ENCODE data around the gene CARMIL1. TPM values are rescaled to one million over a fixed set of nuclear protein-coding genes. Genes with fewer than 3 reads are reported as not detected.
"Not testable (repeated sequence)": the region's sequence is repeated elsewhere in the genome, so short reads cannot be mapped to it uniquely, and the experiment has no call there.

CARMIL1 gene
- total RNA-seq, 1 experiment from 2014 or later = 25.2 TPM

- no peak for DNase-seq (ENCODE audit: unreplicated experiment)
- no peak for TF ChIP-seq CTCF (IDR thresholded peaks at IDR 0.05; ENCODE audit: unreplicated experiment)
- no peaks in the 10 kb centered on the region for H3K27me3 Mint-ChIP-seq (ENCODE audit: insufficient read depth, unreplicated experiment)
- BruUV-seq (replicated peaks) = no TSS peak
- H3K4me3 Mint-ChIP-seq (ENCODE audit: unreplicated experiment) = no peak overlapping the region
- H3K27ac Mint-ChIP-seq (ENCODE audit: low read depth, unreplicated experiment) = no peak overlapping the region
- peaks cover 10% of the 10 kb centered on the region for H3K9me3 Mint-ChIP-seq (ENCODE audit: unreplicated experiment)
- POLR2A ChIA-PET = interaction anchor here (0.9 kb wide), 1 partner anchor 10 kb away, joined by 3 read pairs; no protein-coding TSS in a partner anchor
- H3K36me3 Mint-ChIP-seq (ENCODE audit: insufficient read depth, unreplicated experiment) = no peaks in the 10 kb centered on the region
- H3K4me1 Mint-ChIP-seq (ENCODE audit: insufficient read depth, unreplicated experiment) = no peaks in the 10 kb centered on the region
- CTCF ChIA-PET = interaction anchor here (1.0 kb wide), 1 partner anchor 11 kb away, joined by 4 read pairs; no protein-coding TSS in a partner anchor
- intact Hi-C loops (cut with micrococcal nuclease) = no loop called here
These were observed 98.5 kb downstream of the CARMIL1 start for GRCh38 chr6:25377664-25378063.

- no peak for DNase-seq (ENCODE audit: unreplicated experiment)
- no TSS peak for BruUV-seq (replicated peaks)
- Mint-ChIP-seq H3K4me3 (ENCODE audit: unreplicated experiment) (no peak overlapping the region), H3K27me3 (ENCODE audit: insufficient read depth, unreplicated experiment) (no peaks in the 10 kb centered on the region), H3K4me1 (ENCODE audit: insufficient read depth, unreplicated experiment) (no peaks in the 10 kb centered on the region), H3K27ac (ENCODE audit: low read depth, unreplicated experiment) (no peak overlapping the region), H3K36me3 (ENCODE audit: insufficient read depth, unreplicated experiment) (no peaks in the 10 kb centered on the region), H3K9me3 (ENCODE audit: unreplicated experiment) (no peaks in the 10 kb centered on the region)
- TF ChIP-seq CTCF (IDR thresholded peaks at IDR 0.05; ENCODE audit: unreplicated experiment) = no peak
- ChIA-PET POLR2A (no interaction called here), CTCF (interaction anchor here (0.8 to 1.5 kb wide), 2 partner anchors 102 to 115 kb away, joined by 3 to 5 read pairs; partner anchors contain the start of gene CARMIL1)
- intact Hi-C loops (cut with micrococcal nuclease) = no loop called here
These were observed 101.9 kb downstream of the CARMIL1 start for GRCh38 chr6:25381077-25381476.

- BruUV-seq (replicated peaks); CTCF ChIA-PET; intact Hi-C loops (cut with micrococcal nuclease); DNase-seq (ENCODE audit: unreplicated experiment); H3K4me3 Mint-ChIP-seq (ENCODE audit: unreplicated experiment); H3K27ac Mint-ChIP-seq (ENCODE audit: low read depth, unreplicated experiment); H3K9me3 Mint-ChIP-seq (ENCODE audit: unreplicated experiment); H3K4me1 Mint-ChIP-seq (ENCODE audit: insufficient read depth, unreplicated experiment); H3K36me3 Mint-ChIP-seq (ENCODE audit: insufficient read depth, unreplicated experiment); H3K27me3 Mint-ChIP-seq (ENCODE audit: insufficient read depth, unreplicated experiment): not testable (repeated sequence)
- POLR2A ChIA-PET = interaction anchor here (0.7 kb wide), 1 partner anchor 525 kb away, joined by 3 read pairs; no protein-coding TSS in a partner anchor
These were observed 103.3 kb downstream of the CARMIL1 start for GRCh38 chr6:25382476-25382875.

- intact Hi-C loops (cut with micrococcal nuclease) = no loop called here
- CTCF ChIA-PET = no interaction called here
- H3K27ac Mint-ChIP-seq (ENCODE audit: low read depth, unreplicated experiment) = no peak overlapping the region
These were observed 105.1 kb downstream of the CARMIL1 start for GRCh38 chr6:25384234-25384633.

More at GRCh38 chr6:25384234-25384633, 105.1 kb downstream of the CARMIL1 start:
- Mint-ChIP-seq H3K9me3 (ENCODE audit: unreplicated experiment) (no peaks in the 10 kb centered on the region), H3K27me3 (ENCODE audit: insufficient read depth, unreplicated experiment) (no peaks in the 10 kb centered on the region), H3K36me3 (ENCODE audit: insufficient read depth, unreplicated experiment) (no peaks in the 10 kb centered on the region), H3K4me1 (ENCODE audit: insufficient read depth, unreplicated experiment) (peaks cover 5% of the 10 kb centered on the region), H3K4me3 (ENCODE audit: unreplicated experiment) (no peak overlapping the region)
- no peak for DNase-seq (ENCODE audit: unreplicated experiment)
- no TSS peak for BruUV-seq (replicated peaks)
- POLR2A ChIA-PET = interaction anchor here (0.6 kb wide), 1 partner anchor 517 kb away, joined by 3 read pairs; no protein-coding TSS in a partner anchor
- no peak for TF ChIP-seq CTCF (IDR thresholded peaks at IDR 0.05; ENCODE audit: unreplicated experiment)
